NCI-H2107 treated with DMSO at 0.1 percent for 48 hours (cell line): ENCODE measurements around the gene PRTG.
"Not testable (repeated sequence)": the region's sequence is repeated elsewhere in the genome, so short reads cannot be mapped to it uniquely, and the experiment has no call there.

Experiments
- DNase-seq: peaks from one replicate; lab custom pipeline; 2025; ENCODE audit not compliant: unreplicated experiment; lab: John Stamatoyannopoulos, UW

PRTG gene

DNA sequence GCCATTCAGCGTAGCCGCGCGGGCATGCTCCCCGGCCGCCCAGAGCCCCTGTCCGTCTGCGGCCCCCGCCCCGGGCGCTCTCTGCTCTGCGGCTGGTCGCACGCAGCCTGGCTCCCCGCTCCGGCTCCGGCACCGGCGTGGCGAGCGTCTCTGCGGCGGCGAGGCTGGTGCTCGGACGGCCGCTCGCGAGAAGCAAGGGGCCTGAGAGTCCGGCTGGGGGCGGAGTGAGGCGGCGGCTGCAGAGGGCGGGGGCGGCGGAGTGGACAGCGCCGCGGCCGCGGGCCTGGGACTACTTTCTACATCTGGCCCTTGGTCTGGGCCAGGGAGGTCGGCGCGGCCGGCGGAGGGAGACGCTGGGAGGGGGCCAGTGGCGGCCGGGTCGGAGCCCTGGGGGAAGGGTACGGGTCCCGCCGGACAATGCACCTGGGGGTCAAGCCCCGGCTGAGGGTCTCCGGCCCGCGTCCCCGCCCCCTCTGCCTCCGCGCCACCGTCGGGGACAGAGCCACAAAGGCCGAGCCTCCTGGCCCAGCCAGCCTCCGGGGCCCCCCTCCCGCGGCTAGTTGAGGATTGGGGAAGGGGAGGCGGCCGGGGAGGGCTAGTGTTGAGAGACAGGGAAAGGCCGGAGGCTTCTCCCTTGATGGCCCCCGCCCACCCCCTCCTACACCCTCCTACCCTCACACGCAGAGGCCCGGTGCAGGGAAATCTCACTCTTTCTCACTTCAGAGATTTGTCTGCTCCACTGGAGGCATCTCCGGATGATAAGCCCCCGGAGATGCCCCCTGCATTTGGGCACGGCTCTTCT is at the start of gene PRTG:
Gene PRTG (minus strand): TSS at position 226 of the 802 bp plus-strand sequence. CDS start 221 bp downstream, at position 5.
- no peak for DNase-seq

DNA sequence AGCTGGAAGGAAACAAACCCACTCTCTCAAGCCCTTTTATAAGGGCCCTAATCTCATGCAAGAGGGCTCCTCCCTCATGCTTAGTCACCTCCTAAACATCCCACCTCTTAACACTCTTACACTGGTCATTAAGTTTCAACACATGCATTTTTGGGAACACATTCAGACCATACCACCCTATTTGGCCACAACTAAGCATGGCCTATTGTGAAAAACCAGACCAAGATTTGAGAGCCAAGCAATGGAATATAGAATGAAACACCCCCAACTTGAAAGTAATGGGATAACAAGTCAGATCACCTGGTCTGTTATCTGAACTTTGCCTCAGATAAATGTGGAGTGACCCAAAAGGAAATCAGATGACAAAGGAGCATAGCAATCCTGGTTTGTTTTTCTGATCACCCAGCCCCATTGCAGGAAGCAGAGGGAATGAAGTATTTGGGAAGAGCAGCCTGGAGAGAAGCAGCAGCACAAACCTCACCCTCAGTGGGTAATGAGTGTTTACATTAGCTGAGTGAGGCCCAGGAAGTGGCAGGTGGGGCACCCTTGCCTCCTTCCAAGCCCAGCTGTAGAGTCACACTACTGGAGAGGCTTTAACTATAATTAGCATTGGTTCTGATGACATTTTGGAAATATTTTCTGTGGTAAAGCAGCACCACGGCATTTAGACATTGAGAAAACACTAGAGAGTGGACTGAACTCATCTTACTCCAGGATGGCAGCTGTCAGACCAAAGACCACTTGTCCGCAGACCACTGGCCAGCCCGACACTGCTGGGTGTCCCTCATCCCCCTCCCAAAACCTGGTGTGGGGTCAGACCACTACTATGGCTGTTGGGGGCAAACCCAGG is 48.8 kb upstream of the PRTG start:
- DNase-seq, result peak; percentile 38

GRCh38 chr15:55789066-55789660 is 46.2 kb upstream of the PRTG start:
- DNase-seq, result no peak

- no peak for DNase-seq
Observed at GRCh38 chr15:55786341-55786740, 43.4 kb upstream of the PRTG start.

DNA sequence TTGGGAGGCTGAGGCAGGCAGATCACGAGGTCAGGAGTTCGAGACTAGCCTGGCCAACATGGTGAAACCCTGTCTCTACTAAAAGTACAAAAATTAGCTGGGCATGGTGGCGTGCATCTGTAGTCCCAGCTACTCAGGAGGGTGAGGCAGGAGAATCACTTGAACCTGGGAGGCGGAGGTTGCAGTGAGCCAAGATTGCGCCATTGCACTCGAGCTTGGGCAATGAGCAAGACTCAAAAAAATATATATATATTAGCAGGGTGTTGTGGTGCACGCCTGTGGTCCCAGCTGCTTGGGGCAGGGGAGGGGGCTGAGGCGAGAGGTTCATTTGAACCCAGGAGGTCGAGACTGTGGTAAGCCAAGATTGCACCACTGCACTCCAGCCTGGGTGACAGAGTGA is 42.6 kb upstream of the PRTG start:
- not testable (repeated sequence) for DNase-seq

GRCh38 chr15:55784286-55784685 is 41.3 kb upstream of the PRTG start:
- no peak for DNase-seq

- DNase-seq, result no peak
Observed at GRCh38 chr15:55782901-55783300, 39.9 kb upstream of the PRTG start.

DNA sequence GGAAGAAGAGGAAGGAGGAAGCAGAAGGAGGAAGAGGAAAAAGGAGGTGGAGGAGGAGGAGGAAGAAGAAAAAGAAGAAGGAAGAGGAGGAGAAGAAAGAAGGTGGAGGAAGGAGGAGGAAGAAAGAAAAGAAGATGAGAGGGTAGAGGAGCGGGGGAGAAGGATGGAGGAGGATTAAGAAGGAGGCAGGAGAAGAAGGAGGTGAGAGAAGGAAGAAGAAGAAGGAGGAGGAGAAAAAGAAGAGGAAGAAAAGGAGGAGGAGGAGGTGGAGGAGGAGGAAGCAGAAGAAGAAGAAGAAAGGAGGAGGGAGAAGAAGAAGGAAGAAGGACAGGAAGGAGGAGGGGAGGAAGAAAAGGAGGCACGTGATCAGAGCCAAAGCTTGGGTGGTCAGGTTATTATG is 37.3 kb upstream of the PRTG start:
- no peak for DNase-seq

DNA sequence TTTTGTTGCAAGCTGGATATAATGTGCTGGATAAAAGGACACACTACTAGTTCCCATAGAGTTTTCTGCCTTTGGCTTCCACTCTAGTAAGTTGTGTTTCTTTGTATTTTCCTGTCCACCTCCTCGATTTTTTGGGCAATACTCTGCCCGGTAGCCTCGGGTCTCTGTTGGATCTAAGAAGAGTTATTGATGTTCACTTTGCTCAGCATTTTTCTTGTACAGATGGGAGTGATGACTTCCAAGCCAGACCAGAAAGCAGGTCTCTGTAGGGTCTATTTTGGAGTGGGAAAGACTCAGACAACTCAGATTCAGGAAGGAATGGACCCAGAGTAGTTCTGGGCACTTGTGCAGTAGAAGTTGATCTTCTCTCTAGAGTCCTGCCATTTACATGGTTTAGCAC is 36.0 kb upstream of the PRTG start:
- no peak for DNase-seq

DNA sequence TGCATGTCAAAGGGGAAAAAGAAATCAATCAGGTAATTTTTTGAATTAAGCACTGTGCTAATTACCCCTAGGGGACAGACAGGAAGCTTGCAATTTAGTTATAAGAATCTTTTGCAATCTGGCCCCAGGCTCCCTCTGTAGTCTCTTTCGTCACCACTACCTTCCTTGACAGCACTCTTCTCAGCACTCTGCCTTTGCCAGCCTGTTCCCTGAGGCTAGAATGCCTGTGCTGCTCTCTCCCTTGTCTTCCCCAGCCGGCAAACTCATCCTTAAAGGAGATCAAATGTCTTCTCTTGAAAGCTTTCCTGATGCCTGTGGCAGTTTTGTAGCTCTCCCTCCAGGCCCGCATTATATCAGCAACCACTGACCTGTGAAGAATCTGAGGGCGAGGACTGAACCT is 32.4 kb upstream of the PRTG start:
- no peak for DNase-seq

- DNase-seq, result no peak
Observed at GRCh38 chr15:55774113-55774970, 31.4 kb upstream of the PRTG start.

GRCh38 chr15:55770806-55771205 is 27.9 kb upstream of the PRTG start:
- DNase-seq, result no peak

DNA sequence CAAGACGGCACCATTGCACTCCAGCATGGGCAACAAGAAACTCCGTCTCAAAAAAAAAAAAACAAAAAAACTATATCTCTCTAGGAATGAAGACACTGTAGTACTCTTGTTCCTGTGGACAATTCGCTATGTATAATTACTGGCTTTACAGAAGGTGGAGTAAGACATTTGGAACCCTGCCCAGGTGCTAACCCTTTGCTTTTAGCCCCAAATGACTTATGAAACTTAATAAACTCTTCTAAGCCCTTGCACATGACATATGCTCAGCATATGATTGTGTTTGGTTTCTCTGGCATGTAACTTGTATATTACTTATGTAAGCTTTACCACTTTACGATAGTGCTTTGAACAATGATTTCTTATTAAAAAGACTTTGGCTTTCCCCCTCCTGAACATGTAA is 27.3 kb upstream of the PRTG start:
- DNase-seq, result no peak

GRCh38 chr15:55768670-55769185 is 25.8 kb upstream of the PRTG start:
- no peak for DNase-seq

DNA sequence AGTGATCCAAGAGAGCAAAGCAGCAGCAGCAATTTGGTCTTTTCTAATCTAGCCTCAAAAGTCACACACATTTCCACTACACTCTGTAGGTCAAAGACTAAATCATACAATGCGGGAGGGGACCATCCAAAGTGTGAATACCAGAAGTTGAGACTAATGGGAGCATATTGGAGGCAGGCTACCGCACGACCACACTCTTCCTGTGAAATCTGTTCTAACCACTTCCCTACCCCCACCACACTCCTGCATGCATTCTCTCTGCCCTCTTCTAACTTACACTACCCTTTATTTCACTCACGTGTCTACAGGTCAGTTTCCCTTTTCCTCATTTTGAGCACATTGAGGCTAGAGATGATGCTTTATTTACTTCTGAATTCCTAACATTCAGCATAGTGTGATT is 23.7 kb upstream of the PRTG start:
- no peak for DNase-seq

DNA sequence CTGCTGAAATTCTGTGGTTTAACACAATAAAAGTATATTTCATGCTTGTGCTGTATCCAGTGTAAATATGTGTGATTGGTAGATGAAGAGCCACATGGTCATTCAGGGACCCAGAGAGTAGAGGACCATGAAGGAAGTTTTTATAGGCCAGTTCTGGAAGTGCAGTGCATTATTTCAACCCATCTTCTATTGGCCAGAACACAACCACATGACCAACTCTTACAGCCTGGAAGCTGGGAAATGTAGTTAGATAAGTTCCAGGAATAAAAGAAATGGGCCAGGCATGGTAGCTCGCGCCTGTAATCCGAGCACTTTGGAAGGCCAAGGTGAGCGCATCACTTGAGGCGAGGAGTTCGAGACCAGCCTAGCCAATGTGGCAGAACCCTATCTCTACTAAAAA is 21.4 kb upstream of the PRTG start:
- DNase-seq, result no peak

DNA sequence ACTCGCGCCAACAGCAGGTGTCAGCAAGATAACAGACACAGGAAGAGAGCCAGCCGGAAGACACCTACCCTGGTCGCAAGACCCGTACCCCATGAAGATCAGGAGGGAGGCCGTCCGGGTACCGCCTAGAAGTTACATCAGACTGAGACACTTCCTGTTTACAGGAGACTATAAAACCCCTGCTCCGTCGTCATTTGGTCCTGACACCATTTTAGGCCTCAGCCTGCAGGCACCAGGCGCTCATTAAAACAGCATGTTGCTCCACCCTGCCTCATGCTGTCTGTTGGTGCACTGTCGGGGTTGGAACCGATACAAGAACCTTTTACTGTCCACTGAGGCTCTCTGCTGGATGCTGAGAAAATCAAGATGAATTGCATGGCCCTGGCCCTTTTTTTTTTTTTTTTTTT is 15.6 kb upstream of the PRTG start:
- DNase-seq, result no peak

- not testable (repeated sequence) for DNase-seq
Observed at GRCh38 chr15:55753433-55753832, 10.5 kb upstream of the PRTG start.

DNA sequence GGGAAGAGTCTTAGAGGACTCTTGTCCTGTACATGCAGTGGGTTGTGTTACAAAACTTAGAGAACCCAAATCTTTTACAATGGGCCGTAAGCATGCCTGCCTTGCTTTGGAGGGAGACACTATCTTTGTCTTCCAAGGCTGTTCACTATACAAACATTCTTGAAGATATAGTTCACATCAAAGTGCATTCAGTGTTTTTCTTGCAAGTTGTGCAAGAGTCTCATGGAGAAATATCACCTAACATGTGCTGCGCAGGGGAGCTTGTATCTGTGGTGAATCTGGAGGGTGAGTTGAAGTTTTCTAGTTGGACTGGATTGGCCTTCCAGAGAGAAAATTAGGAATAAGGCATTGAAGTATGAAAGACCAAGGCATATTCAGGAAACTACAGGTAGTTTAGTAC is 7.8 kb upstream of the PRTG start:
- no peak for DNase-seq

DNA sequence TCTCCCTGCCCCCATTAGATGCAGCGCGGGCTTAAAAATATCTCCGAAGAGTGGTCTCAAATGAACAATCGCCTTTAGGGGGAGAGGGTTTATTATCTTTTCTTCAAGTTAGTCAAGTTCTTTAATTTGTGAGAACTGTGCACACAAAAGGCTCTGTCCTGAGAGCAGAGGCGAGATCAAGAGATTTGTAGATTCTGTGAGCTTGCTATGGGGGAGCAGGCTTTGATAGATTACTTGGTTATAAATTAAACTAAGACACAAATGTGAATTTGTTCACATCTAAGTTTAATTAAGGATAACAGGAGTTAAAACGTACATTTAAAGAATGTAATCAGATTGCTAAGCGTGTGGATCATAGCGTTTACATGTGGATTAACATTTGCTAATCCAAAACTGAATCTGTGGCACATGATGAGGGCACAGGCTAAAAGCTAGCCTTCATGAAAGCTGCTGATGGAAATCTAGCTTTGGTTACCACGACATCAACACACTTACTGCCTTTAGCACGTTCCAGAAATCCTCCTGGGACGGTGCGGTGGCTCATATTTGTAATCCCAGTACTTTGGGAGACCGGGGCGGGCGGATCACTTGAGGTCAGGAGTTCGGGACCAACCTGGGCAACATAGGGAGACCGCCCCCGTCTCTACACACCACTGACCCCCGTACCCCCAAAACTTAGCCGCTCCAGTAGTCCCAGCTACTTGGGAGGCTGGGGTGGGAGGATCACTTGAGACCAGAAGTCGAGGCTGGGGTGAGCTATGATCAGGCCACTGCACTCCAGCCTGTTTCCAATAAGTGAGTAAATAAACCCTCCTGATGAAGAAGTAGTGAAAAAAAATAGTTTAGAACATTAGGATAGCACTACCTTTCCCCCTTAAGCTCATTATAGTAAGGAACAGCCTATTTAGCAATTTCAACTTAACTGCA is 1.0 kb upstream of the PRTG start:
- DNase-seq, result no peak
